Measurements from ENCODE around the gene PRRT3. TPM values are rescaled to one million over a fixed set of nuclear protein-coding genes. Genes with fewer than 3 reads are reported as not detected.
A peak's percentile ranks its signal among the peaks of the same experiment; 100 is the strongest.

PRRT3 gene
- total and polyA plus RNA-seq, 9 of the 15 experiments (the other 6 are each of a cell fraction or from before 2014, with no cell fraction given): 0.06 to 1.9 (median 1.2) TPM

DNA sequence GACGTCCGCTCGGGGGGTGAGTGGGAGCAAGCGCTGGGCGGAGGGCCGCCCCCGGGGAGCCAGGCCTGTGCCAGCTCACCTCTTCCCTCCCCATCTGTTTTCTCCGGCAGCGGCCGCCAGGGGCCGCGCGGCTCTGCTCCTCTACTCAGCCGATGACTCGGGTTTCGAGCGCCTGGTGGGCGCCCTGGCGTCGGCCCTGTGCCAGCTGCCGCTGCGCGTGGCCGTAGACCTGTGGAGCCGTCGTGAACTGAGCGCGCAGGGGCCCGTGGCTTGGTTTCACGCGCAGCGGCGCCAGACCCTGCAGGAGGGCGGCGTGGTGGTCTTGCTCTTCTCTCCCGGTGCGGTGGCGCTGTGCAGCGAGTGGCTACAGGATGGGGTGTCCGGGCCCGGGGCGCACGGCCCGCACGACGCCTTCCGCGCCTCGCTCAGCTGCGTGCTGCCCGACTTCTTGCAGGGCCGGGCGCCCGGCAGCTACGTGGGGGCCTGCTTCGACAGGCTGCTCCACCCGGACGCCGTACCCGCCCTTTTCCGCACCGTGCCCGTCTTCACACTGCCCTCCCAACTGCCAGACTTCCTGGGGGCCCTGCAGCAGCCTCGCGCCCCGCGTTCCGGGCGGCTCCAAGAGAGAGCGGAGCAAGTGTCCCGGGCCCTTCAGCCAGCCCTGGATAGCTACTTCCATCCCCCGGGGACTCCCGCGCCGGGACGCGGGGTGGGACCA, 19.2 kb downstream of the PRRT3 start (continued):
- no peak for TF ChIP-seq ZNF609 (CRISPR knock-in tag; IDR thresholded peaks at IDR 0.05; ENCODE audit: borderline replicate concordance)
- TF ChIP-seq ARID1B (IDR thresholded peaks at IDR 0.05): peak; percentile 24
- 0 out of 2 replicates have a peak, but pooled peaks have one; percentile 12 for TF ChIP-seq KDM2B (CRISPR knock-in tag; IDR thresholded peaks at IDR 0.05)
- TF ChIP-seq ZFP30 (CRISPR knock-in tag; IDR thresholded peaks at IDR 0.05; ENCODE audit: borderline replicate concordance): no peak
- no peak for TF ChIP-seq KLF10 (CRISPR knock-in tag; IDR thresholded peaks at IDR 0.05)
- no peak for TF ChIP-seq ZBTB26 (CRISPR knock-in tag; IDR thresholded peaks at IDR 0.05)
- peak; percentile 40; the same call in 1 of the 2 replicates for TF ChIP-seq NR4A1 (CRISPR knock-in tag; IDR thresholded peaks at IDR 0.05)
- TF ChIP-seq NR4A1 (tag; IDR thresholded peaks at IDR 0.05): peak; percentile 78; the same call in 1 of the 2 replicates
- TF ChIP-seq ARID2 (IDR thresholded peaks at IDR 0.05): peak; percentile 55; the same call in 1 of the 2 replicates
- TF ChIP-seq, protein P1, sequence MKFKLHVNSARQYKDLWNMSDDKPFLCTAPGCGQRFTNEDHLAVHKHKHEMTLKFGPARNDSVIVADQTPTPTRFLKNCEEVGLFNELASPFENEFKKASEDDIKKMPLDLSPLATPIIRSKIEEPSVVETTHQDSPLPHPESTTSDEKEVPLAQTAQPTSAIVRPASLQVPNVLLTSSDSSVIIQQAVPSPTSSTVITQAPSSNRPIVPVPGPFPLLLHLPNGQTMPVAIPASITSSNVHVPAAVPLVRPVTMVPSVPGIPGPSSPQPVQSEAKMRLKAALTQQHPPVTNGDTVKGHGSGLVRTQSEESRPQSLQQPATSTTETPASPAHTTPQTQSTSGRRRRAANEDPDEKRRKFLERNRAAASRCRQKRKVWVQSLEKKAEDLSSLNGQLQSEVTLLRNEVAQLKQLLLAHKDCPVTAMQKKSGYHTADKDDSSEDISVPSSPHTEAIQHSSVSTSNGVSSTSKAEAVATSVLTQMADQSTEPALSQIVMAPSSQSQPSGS (CRISPR knock-in tag; IDR thresholded peaks at IDR 0.05): no peak
- TF ChIP-seq HIVEP1 (CRISPR knock-in tag; IDR thresholded peaks at IDR 0.05): no peak
- no peak for TF ChIP-seq ZNF778 (CRISPR knock-in tag; IDR thresholded peaks at IDR 0.05)
- 0 out of 2 replicates have a peak, but pooled peaks have one; percentile 13 for TF ChIP-seq ETV1 (tag; conservative IDR thresholded peaks at IDR 0.05; ENCODE audit: low read depth)
- no peak for TF ChIP-seq KDM1A (IDR thresholded peaks at IDR 0.05)
- TF ChIP-seq NFIC (IDR thresholded peaks at IDR 0.05): peak; percentile 96
- TF ChIP-seq NFE2L1 (tag; IDR thresholded peaks at IDR 0.05; ENCODE audit: borderline replicate concordance, low read depth): no peak
- TF ChIP-seq ZNF764 (CRISPR knock-in tag; IDR thresholded peaks at IDR 0.05; ENCODE audit: low read depth): no peak; the same call in 1 of the 2 replicates
- TF ChIP-seq HNRNPH1 (optimal IDR thresholded peaks at IDR 0.05; ENCODE audit: low read depth, low read length): no peak
- TF ChIP-seq CAMTA2 (CRISPR knock-in tag; conservative IDR thresholded peaks at IDR 0.05): 0 out of 2 replicates have a peak, but pooled peaks have one; percentile 31
- no peak for TF ChIP-seq ZNF77 (CRISPR knock-in tag; IDR thresholded peaks at IDR 0.05)
- TF ChIP-seq NFRKB (IDR thresholded peaks at IDR 0.05; ENCODE audit: low read depth): 0 out of 2 replicates have a peak, but pooled peaks have one; percentile 35
- TF ChIP-seq MYNN (IDR thresholded peaks at IDR 0.05): peak; percentile 92
- no peak for TF ChIP-seq MYNN (CRISPR knock-in tag; IDR thresholded peaks at IDR 0.05)

Measured in K562 (cell line).